Prostate gland (tissue), 2 donors: Measurements from ENCODE around the gene RASGRP4. TPM values are rescaled to one million over a fixed set of nuclear protein-coding genes. Genes with fewer than 3 reads are reported as not detected.

Source experiments
- DNase-seq: peaks from one replicate; pipeline ENCODE4 v3.0.0-alpha.2; 2019; ENCODE audit warnings: low spot score
- H3K27ac ChIP-seq, 2 donors: fragments of 200-600 bp; sonication (generic); 2 replicates each; pipeline ENCODE4 v1.5.1; 2017 to 2019
- H3K27me3 ChIP-seq: fragments of 200-600 bp; sonication (generic); replicated peaks from 2 replicates; pipeline ENCODE4 v1.5.1; 2019; ENCODE audit not compliant: insufficient read depth
- H3K36me3 ChIP-seq, 2 donors: fragments of 200-600 bp; sonication (generic); 1 replicate in 1 of 2; 2 replicates in 1 of 2; pipeline versions ENCODE4 v1.5.1 to v1.8.1; 2017 to 2019
- H3K4me1 ChIP-seq: fragments of 200-600 bp; sonication (generic); replicated peaks from 2 replicates; pipeline ENCODE4 v1.5.1; 2019
- H3K4me3 ChIP-seq, 2 donors: fragments of 200-600 bp; sonication (generic); 2 replicates each; pipeline ENCODE4 v1.5.1; 2017 to 2019
- H3K9me3 ChIP-seq: fragments of 200-600 bp; sonication (generic); 2 replicates; pipeline ENCODE4 v1.5.1; 2017
- CTCF ChIP-seq, 4 experiments: fragments of 200-600 bp in 2 of 4; fragments of 450-650 bp in 2 of 4; sonication (generic) in 2 of 4; IDR thresholded peaks; 1 replicate in 3 of 4; 2 replicates in 1 of 4; pipeline ENCODE4 v1.5.1; 2016 to 2019; ENCODE audit warnings: antibody characterized with exemption in 4 of 4, mild to moderate bottlenecking in 2 of 4, moderate library complexity in 2 of 4
- POLR2A ChIP-seq: fragments of 450-650 bp; IDR thresholded peaks from one replicate; pipeline ENCODE4 v1.6.1; 2016; ENCODE audit warnings: antibody characterized with exemption, mild to moderate bottlenecking
- POLR2AphosphoS5 ChIP-seq: sonication (generic); formaldehyde crosslinking; IDR thresholded peaks from one replicate; pipeline ENCODE4 v1.6.1; 2017; ENCODE audit warnings: antibody characterized with exemption
- WGBS: methylation state at CpG from one replicate; pipeline ENCODE4 v1.1.5; 2018; 5-methylcytosine and 5-hydroxymethylcytosine counted together
- intact Hi-C: fragments of 100-400 bp; cut with DNase I; formaldehyde crosslinking; loops from one replicate; pipeline ENCODE4 v1.14.2; 2022
- total RNA-seq, 2 donors: library from RNA; depleted of rRNA; stranded (reverse); fragments of >200 nt; gene quantifications; one replicate each; pipeline ENCODE4 v1.1.0, GENCODE V29; 2016

The RASGRP4 gene
- total RNA-seq, 2 donors from 2014 or later: 1.4 to 1.6 TPM

GRCh38 chr19:38467541-38468525, 41.8 kb upstream of the RASGRP4 start:
- 95% methylated on average over 17 of the region's 17 CpGs for WGBS

GRCh38 chr19:38466050-38466449, 40.0 kb upstream of the RASGRP4 start:
- intact Hi-C loops: no loop called here
- no peaks in the 10 kb centered on the region for H3K27me3 ChIP-seq
- WGBS: 91% methylated on average over 25 of the region's 26 CpGs
- H3K27ac ChIP-seq: no peak overlapping the region
- H3K4me3 ChIP-seq: no peak overlapping the region
- no peaks in the 10 kb centered on the region for H3K36me3 ChIP-seq
- H3K4me1 ChIP-seq: no peaks in the 10 kb centered on the region
- no peak for DNase-seq
- H3K9me3 ChIP-seq: no peaks in the 10 kb centered on the region
- TF ChIP-seq CTCF (IDR thresholded peaks at IDR 0.05): no peak
- TF ChIP-seq POLR2A: no peak

More at GRCh38 chr19:38467541-38468525, 41.8 kb upstream of the RASGRP4 start:
- Histone ChIP-seq H3K27ac (no peak overlapping the region), H3K27me3 (no peaks in the 10 kb centered on the region), H3K4me3 (no peak overlapping the region), H3K4me1 (no peaks in the 10 kb centered on the region), H3K36me3 (no peaks in the 10 kb centered on the region), H3K9me3 (no peaks in the 10 kb centered on the region)
- DNase-seq: no peak
- intact Hi-C loops: no loop called here
- TF ChIP-seq POLR2AphosphoS5 (no peak), POLR2A (no peak), CTCF (IDR thresholded peaks at IDR 0.05) (no peak)

- Histone ChIP-seq H3K9me3 (no peaks in the 10 kb centered on the region), H3K4me3 (no peak overlapping the region), H3K27me3 (no peaks in the 10 kb centered on the region), H3K4me1 (no peaks in the 10 kb centered on the region), H3K27ac (no peak overlapping the region), H3K36me3 (no peaks in the 10 kb centered on the region)
- DNase-seq: no peak
- TF ChIP-seq CTCF (IDR thresholded peaks at IDR 0.05) (no peak), POLR2AphosphoS5 (no peak), POLR2A (no peak)
- intact Hi-C loops: no loop called here
- 45% methylated on average over 15 of the region's 15 CpGs for WGBS
These were observed 38.5 kb upstream of the RASGRP4 start for GRCh38 chr19:38464421-38465082.

- intact Hi-C loops: no loop called here
- no peak for DNase-seq
- H3K36me3 ChIP-seq: no peaks in the 10 kb centered on the region
- no peaks in the 10 kb centered on the region for H3K9me3 ChIP-seq
- TF ChIP-seq POLR2A (no peak), CTCF (IDR thresholded peaks at IDR 0.05) (no peak), POLR2AphosphoS5 (no peak)
- H3K4me3 ChIP-seq: no peak overlapping the region
- no peaks in the 10 kb centered on the region for H3K27me3 ChIP-seq
- H3K27ac ChIP-seq: no peak overlapping the region
- H3K4me1 ChIP-seq: no peaks in the 10 kb centered on the region
- 91% methylated on average over 18 of the region's 18 CpGs for WGBS
These were observed 37.3 kb upstream of the RASGRP4 start for GRCh38 chr19:38463365-38463764.
